Fibroblast of lung (primary cell): ENCODE results near the gene AGBL3. TPM values are rescaled to one million over a fixed set of nuclear protein-coding genes. Genes with fewer than 3 reads are reported as not detected.
A peak's percentile ranks its signal among the peaks of the same experiment; 100 is the strongest.

ENCODE experiments used
- DNase-seq, 2 donors: peaks; one replicate each; pipeline versions ENCODE4 v3.0.0 to v3.0.0-alpha.2; 2010; ENCODE audit warnings: low read depth in 2 of 2
- H2AFZ ChIP-seq: 2 replicates; pipeline ENCODE4 v1.5.1; 2012; ENCODE audit warnings: low read length, control low read depth, inconsistent platforms
- H3K27ac ChIP-seq: 2 replicates; pipeline ENCODE4 v1.5.1; 2011; ENCODE audit warnings: low read length, control low read depth; ENCODE audit not compliant: insufficient read depth
- H3K27me3 ChIP-seq: 2 replicates; pipeline ENCODE4 v1.5.1; 2011; ENCODE audit warnings: mild to moderate bottlenecking, low read length; ENCODE audit not compliant: control insufficient read depth, insufficient read depth
- H3K36me3 ChIP-seq: 2 replicates; pipeline ENCODE4 v1.5.1; 2011; ENCODE audit warnings: low read length; ENCODE audit not compliant: control insufficient read depth, insufficient read depth
- H3K4me1 ChIP-seq: 2 replicates; pipeline ENCODE4 v1.5.1; 2011; ENCODE audit warnings: low read length; ENCODE audit not compliant: control insufficient read depth, insufficient read depth; ENCODE audit errors: extremely low read depth
- H3K4me2 ChIP-seq: 2 replicates; pipeline ENCODE4 v1.5.1; 2011; ENCODE audit warnings: low read length, control low read depth; ENCODE audit not compliant: insufficient read depth; ENCODE audit errors: extremely low read depth
- H3K4me3 ChIP-seq, 4 experiments: fragments of 200-600 bp in 1 of 4; sonication (generic) in 1 of 4; replicated peaks in 1 of 4; 2 replicates each; pipeline ENCODE4 v1.5.1; 2011 to 2016; ENCODE audit warnings: low read length in 4 of 4, low read depth in 3 of 4, mild to moderate bottlenecking in 3 of 4, control low read depth in 2 of 4, inconsistent platforms in 1 of 4, mixed read lengths in 1 of 4; ENCODE audit not compliant: insufficient read depth in 1 of 4; ENCODE audit errors: control extremely low read depth in 1 of 4
- H3K79me2 ChIP-seq: 2 replicates; pipeline ENCODE4 v1.5.1; 2012; ENCODE audit warnings: mild to moderate bottlenecking, low read length, inconsistent platforms; ENCODE audit not compliant: control insufficient read depth, insufficient read depth
- H3K9ac ChIP-seq: 2 replicates; pipeline ENCODE4 v1.5.1; 2011; ENCODE audit warnings: mild to moderate bottlenecking, low read length, control low read depth; ENCODE audit not compliant: insufficient read depth
- H3K9me3 ChIP-seq: 2 replicates; pipeline ENCODE4 v1.5.1; 2012; ENCODE audit warnings: low read depth, low read length; ENCODE audit not compliant: control insufficient read depth, insufficient read depth
- H4K20me1 ChIP-seq: 2 replicates; pipeline ENCODE4 v1.5.1; 2011; ENCODE audit warnings: low read length; ENCODE audit not compliant: control insufficient read depth, insufficient read depth; ENCODE audit errors: extremely low read depth
- EZH2 ChIP-seq: IDR thresholded peaks from 2 replicates; pipeline ENCODE4 v1.5.1; 2012; ENCODE audit warnings: low read length, control low read depth, mild to moderate bottlenecking; ENCODE audit errors: missing control alignments
- polyA plus RNA-seq, 2 donors: library from polyadenylated mRNA; depleted of rRNA in 1 of 2; stranded (reverse) in 1 of 2; unstranded in 1 of 2; fragments of >200 nt; gene quantifications; 2 replicates each; pipeline ENCODE4 v1.2.1, GENCODE V29; 2011 to 2012; ENCODE audit warnings: missing spikeins in 1 of 2
- total RNA-seq: library from RNA; depleted of rRNA; stranded (reverse); fragments of >200 nt; gene quantifications from 2 replicates; pipeline ENCODE4 v1.2.1, GENCODE V29; 2014
- TF ChIP-seq, protein P1 (sequence below), 2 donors: IDR thresholded peaks in 1 of 2; conservative IDR thresholded peaks in 1 of 2; 1 replicate in 1 of 2; 2 replicates in 1 of 2; pipeline ENCODE4 v1.5.1; 2011 to 2012; ENCODE audit warnings: low read length in 2 of 2, control low read depth in 1 of 2, inconsistent platforms in 1 of 2, low read depth in 1 of 2, mild to moderate bottlenecking in 1 of 2

AGBL3 gene
- total and polyA plus RNA-seq, 2 donors (not counting 1 experiment from before 2014, with no cell fraction given), result 0.56 to 1.3 TPM

DNA sequence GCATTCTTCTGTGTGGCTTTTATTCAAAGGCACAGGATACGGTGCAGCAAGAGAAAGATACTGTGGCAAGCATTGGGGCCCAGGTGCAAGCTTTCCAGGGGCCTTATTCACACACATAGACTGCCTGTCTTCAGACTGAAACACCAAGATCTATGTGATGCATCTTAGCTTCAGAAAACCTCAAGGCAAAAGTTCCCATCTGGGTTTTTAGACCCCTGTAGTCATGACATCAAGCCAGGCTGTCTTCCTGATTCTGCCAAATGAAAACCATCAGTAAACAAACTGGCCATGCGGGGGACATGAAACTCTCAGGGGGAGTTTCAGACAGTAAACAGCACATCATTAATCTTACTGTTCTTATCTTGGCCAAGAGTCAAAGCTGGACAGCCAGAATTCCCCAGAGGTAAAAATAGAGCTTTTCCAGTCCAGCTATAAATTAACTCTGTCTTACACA lies 9.8 kb downstream of the AGBL3 start:
- Histone ChIP-seq H3K4me1 (peaks cover 8% of the 10 kb centered on the region), H4K20me1 (no peaks in the 10 kb centered on the region), H3K4me3 (no peak overlapping the region), H3K9ac (no peak overlapping the region), H3K79me2 (no peaks in the 10 kb centered on the region), H3K27me3 (no peaks in the 10 kb centered on the region), H3K9me3 (no peaks in the 10 kb centered on the region), H3K27ac (no peak overlapping the region), H2AFZ (no peak overlapping the region), H3K36me3 (no peaks in the 10 kb centered on the region), H3K4me2 (no peak overlapping the region)
- DNase-seq, result peak; percentile 16 to 41
- TF ChIP-seq, protein P1, sequence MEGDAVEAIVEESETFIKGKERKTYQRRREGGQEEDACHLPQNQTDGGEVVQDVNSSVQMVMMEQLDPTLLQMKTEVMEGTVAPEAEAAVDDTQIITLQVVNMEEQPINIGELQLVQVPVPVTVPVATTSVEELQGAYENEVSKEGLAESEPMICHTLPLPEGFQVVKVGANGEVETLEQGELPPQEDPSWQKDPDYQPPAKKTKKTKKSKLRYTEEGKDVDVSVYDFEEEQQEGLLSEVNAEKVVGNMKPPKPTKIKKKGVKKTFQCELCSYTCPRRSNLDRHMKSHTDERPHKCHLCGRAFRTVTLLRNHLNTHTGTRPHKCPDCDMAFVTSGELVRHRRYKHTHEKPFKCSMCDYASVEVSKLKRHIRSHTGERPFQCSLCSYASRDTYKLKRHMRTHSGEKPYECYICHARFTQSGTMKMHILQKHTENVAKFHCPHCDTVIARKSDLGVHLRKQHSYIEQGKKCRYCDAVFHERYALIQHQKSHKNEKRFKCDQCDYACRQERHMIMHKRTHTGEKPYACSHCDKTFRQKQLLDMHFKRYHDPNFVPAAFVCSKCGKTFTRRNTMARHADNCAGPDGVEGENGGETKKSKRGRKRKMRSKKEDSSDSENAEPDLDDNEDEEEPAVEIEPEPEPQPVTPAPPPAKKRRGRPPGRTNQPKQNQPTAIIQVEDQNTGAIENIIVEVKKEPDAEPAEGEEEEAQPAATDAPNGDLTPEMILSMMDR (conservative IDR thresholded peaks at IDR 0.05 in 1 of 2, IDR thresholded peaks at IDR 0.05 in 1 of 2; ENCODE audit: low read depth in 1 of 2, low read length in 2 of 2), result no peak
- no peak for TF ChIP-seq EZH2

DNA sequence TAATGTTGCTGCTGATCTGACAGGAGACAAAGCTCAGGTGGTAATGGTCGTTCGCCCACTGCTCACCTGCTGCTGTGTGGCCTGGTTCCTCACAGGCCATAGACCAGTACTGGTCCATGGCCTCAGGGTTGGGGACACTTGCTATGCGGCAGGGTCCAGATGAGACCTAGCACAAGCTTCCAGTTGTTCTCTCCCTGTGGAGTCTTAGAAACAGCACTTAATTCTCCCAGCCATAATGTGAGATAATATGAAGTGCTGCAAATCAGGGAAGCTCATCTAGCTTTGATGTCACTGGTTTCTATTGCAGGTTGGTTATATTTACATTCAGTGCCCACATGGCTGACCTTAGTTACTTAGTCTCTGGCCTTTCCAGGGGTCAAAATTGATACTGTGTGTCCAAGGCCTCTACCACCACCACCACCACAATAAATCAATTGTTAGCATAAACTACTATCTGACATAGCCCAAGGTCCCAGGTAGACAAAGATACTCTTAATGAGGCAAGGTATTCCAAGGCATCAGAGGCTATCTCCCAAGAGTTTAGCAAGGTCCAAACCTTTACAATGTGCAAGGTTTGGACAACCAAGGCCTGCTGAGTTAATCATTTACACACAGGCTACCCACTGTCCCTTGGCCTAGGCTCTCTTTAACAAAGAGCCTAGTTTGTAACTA lies 11.0 kb downstream of the AGBL3 start:
- Histone ChIP-seq H4K20me1 (no peaks in the 10 kb centered on the region), H3K36me3 (no peaks in the 10 kb centered on the region), H3K27me3 (no peaks in the 10 kb centered on the region), H3K79me2 (no peaks in the 10 kb centered on the region), H3K27ac (no peak overlapping the region), H3K9ac (no peak overlapping the region), H3K4me1 (peaks cover 2% of the 10 kb centered on the region), H2AFZ (no peak overlapping the region), H3K4me2 (no peak overlapping the region), H3K9me3 (no peaks in the 10 kb centered on the region), H3K4me3 (no peak overlapping the region)
- DNase-seq, result no peak
- TF ChIP-seq EZH2, result no peak
- TF ChIP-seq, protein P1 (conservative IDR thresholded peaks at IDR 0.05 in 1 of 2, IDR thresholded peaks at IDR 0.05 in 1 of 2; ENCODE audit: low read depth in 1 of 2, low read length in 2 of 2), result no peak

GRCh38 chr7:134999136-134999535 lies 12.8 kb downstream of the AGBL3 start:
- Histone ChIP-seq H4K20me1 (no peaks in the 10 kb centered on the region), H3K27ac (no peak overlapping the region), H3K9me3 (no peaks in the 10 kb centered on the region), H3K4me2 (no peak overlapping the region), H3K9ac (no peak overlapping the region), H3K27me3 (no peaks in the 10 kb centered on the region), H2AFZ (no peak overlapping the region), H3K4me3 (no peak overlapping the region), H3K36me3 (no peaks in the 10 kb centered on the region), H3K4me1 (no peaks in the 10 kb centered on the region), H3K79me2 (no peaks in the 10 kb centered on the region)
- DNase-seq, result no peak
- TF ChIP-seq EZH2, result no peak
- TF ChIP-seq, protein P1 (conservative IDR thresholded peaks at IDR 0.05 in 1 of 2, IDR thresholded peaks at IDR 0.05 in 1 of 2; ENCODE audit: low read depth in 1 of 2, low read length in 2 of 2), result no peak
